GM12801 (cell line): Measurements from ENCODE around the gene TMEM168.

Experiments
- TF ChIP-seq, protein P1 (sequence below): IDR thresholded peaks from one replicate; pipeline ENCODE4 v1.5.1; 2011; ENCODE audit warnings: control low read depth; ENCODE audit not compliant: insufficient read length; ENCODE audit errors: extremely low read depth

The TMEM168 gene

DNA sequence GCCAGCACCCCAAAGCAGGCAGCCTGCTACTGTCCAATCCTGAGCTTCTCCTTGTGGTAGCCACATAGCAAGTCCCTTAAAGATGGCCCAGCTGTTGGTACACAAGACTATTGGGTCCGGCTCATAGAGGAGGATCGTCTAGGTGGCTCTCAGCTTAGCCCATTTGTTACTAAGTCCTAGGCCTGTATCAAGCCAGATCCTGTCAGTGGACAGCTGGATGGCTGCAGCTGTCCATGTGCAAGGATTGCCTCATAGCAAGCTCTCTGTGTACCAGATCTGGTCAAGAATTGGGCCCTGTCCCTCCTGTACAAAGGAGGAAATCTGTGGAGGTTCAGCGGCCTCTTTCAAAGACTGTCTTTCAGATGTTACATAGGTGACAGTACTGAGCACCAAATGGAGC lies 12.2 kb upstream of the TMEM168 start:
- TF ChIP-seq, protein P1, sequence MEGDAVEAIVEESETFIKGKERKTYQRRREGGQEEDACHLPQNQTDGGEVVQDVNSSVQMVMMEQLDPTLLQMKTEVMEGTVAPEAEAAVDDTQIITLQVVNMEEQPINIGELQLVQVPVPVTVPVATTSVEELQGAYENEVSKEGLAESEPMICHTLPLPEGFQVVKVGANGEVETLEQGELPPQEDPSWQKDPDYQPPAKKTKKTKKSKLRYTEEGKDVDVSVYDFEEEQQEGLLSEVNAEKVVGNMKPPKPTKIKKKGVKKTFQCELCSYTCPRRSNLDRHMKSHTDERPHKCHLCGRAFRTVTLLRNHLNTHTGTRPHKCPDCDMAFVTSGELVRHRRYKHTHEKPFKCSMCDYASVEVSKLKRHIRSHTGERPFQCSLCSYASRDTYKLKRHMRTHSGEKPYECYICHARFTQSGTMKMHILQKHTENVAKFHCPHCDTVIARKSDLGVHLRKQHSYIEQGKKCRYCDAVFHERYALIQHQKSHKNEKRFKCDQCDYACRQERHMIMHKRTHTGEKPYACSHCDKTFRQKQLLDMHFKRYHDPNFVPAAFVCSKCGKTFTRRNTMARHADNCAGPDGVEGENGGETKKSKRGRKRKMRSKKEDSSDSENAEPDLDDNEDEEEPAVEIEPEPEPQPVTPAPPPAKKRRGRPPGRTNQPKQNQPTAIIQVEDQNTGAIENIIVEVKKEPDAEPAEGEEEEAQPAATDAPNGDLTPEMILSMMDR: no peak

DNA sequence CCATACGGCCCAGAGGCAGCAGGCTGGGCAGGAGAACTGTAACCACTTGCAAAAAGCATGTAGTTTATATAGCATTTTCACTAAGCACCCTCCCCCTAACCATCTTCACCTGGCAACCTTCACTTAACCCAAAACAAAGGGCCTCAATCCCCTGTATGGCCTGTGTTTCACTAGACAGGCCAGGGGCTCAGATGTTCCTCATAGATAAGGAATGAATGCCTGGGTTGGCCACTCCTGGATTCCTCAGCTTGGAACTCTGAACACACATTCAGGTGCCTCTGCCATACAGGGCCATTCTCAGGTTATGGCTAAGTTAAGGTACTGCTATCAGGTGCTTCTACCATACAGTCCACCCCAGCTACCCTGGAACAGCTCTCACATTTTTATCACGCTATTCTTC lies 10.3 kb upstream of the TMEM168 start:
- TF ChIP-seq, protein P1: no peak

- TF ChIP-seq, protein P1: no peak
These were observed 9.4 kb upstream of the TMEM168 start for GRCh38 chr7:112799448-112800120.

DNA sequence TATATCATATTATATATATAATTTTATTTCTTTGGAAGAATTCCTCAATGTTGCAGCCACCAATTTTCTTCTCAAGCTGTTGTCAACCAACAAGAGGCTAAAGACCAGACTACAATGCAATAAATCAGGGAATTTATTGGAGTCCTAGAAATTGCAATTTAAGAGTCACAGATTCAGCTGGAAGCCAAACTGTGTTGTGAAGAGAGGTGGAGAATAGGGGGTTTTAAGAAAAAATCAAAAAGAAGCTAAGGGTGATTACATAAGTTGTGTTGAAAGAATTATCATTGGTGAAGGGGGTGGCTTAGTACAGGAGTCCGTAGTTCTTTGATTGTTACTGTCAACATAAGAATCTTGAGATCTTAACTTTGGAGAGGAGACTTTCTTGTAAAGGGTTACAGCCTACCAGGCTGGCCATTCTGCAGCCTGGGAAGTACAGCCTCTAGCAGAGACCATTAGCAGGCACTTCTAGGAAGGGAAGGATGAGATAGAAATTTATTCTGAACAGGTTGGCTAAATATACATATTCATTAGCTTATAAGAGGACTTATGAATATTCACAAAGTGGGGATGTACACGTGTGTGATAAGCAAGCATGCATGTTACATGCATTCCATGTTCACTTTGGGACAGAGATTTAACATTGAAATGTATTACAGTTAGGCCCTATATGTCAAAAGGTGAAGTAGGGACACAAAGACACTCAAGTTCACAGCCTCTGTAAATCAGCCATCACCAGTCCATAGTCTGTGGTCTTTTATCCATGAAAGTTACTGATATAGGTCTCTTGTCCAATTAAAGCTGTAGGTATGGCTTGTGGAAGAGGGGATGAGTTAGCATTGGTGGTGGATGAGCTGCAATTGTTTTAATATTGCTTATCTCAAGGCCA lies 8.3 kb upstream of the TMEM168 start:
- TF ChIP-seq, protein P1: no peak

GRCh38 chr7:112792441-112792840 lies 2.2 kb upstream of the TMEM168 start:
- TF ChIP-seq, protein P1: no peak

GRCh38 chr7:112791465-112792168 lies 1.4 kb upstream of the TMEM168 start:
- TF ChIP-seq, protein P1: no peak

GRCh38 chr7:112790586-112791003 lies 402 bp upstream of the TMEM168 start:
- TF ChIP-seq, protein P1: no peak
